SIG-M5 treated with dmso at 0.1 percent for 504 hours (cell line): ENCODE results near the gene GSDMA.

Experiments
- DNase-seq: peaks from one replicate; lab custom pipeline; 2025; ENCODE audit not compliant: unreplicated experiment; lab: John Stamatoyannopoulos, UW

Gene GSDMA

GRCh38 chr17:40019140-40019991 lies 56.6 kb downstream of the GSDMA start:
- no peak for DNase-seq

- DNase-seq: no peak
These were observed 57.3 kb downstream of the GSDMA start for GRCh38 chr17:40020146-40020545.

GRCh38 chr17:40021451-40021971 lies 58.7 kb downstream of the GSDMA start:
- no peak for DNase-seq

- DNase-seq: no peak
These were observed 59.7 kb downstream of the GSDMA start for GRCh38 chr17:40022497-40022896.

- DNase-seq: no peak
These were observed 60.2 kb downstream of the GSDMA start for GRCh38 chr17:40022961-40023541.

- DNase-seq: no peak
These were observed 60.9 kb downstream of the GSDMA start for GRCh38 chr17:40023590-40024292.

- DNase-seq: no peak
These were observed 62.1 kb downstream of the GSDMA start for GRCh38 chr17:40024901-40025300.

- no peak for DNase-seq
These were observed 62.8 kb downstream of the GSDMA start for GRCh38 chr17:40025559-40025958.

- no peak for DNase-seq
These were observed 63.4 kb downstream of the GSDMA start for GRCh38 chr17:40025991-40026815.

GRCh38 chr17:40026816-40027613 lies 64.2 kb downstream of the GSDMA start:
- DNase-seq: peak; percentile 65
